Stimulated activated CD8-positive, alpha-beta memory T cell treated with anti-CD3 and anti-CD28 coated beads, Interleukin-7, amount 100 ng/mL, for 1 hour (primary cell): Measurements from ENCODE around the gene AQP11.
A peak's percentile ranks its signal among the peaks of the same experiment; 100 is the strongest.
"Not testable (repeated sequence)": the region's sequence is repeated elsewhere in the genome, so short reads cannot be mapped to it uniquely, and the experiment has no call there.

Source experiments
- DNase-seq, 2 donors: peaks; one replicate each; pipeline ENCODE4 v3.0.0-alpha.2; 2020; ENCODE audit warnings: low read depth in 2 of 2

The AQP11 gene, protein sequence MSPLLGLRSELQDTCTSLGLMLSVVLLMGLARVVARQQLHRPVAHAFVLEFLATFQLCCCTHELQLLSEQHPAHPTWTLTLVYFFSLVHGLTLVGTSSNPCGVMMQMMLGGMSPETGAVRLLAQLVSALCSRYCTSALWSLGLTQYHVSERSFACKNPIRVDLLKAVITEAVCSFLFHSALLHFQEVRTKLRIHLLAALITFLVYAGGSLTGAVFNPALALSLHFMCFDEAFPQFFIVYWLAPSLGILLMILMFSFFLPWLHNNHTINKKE

DNA sequence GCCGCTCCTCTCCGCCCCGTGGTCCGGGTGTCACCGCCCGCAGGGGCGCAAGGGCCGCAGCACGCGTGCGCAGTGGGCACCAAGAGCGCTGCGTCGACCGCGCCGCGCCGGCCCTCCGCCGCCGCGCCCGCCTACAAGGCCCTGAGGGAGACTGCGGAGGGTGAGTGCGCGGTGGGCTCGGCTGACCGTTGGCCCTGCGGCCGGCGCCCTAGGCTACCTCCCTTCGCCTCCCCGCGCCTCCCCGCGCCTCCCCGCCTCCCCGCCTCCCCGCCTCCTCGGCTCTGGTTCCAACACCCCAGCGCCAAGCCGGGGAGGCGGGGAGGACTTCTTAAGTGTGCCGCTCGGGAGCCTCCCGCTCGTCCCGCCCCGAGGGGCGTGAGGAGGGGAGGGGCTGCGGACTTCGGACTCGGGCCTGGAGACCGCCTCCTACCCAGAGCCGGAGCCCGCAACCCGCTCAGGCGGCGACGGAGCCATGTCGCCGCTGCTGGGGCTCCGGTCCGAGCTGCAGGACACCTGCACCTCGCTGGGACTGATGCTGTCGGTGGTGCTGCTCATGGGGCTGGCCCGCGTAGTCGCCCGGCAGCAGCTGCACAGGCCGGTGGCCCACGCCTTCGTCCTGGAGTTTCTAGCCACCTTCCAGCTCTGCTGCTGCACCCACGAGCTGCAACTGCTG lies at the start of gene AQP11:
Gene AQP11, plus strand, starts transcription at position 433 of the 673 bp plus-strand sequence. Its CDS starts 40 bp downstream, at position 473.
- peak in 1 of 2 donors; percentile 17 for DNase-seq

DNA sequence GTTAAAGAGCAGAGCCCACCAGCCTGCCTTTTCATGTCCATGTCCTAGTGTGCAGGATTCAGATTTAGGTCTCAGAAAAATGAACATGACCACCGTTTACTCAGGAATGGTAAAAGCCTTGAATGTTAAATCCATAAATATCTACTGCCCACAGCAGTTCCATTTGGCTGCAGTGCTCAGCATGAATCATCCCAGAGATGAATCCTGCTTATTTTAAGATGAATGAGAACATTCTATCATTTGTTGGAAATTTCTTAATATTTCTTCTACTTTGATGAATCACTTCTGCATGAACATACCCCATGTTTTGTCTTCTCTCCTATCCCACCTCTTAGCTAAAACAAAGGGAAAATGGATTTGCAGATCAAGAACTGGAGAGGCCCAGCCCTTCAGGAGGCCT lies 47.5 kb upstream of the AQP11 start:
- no peak for DNase-seq

DNA sequence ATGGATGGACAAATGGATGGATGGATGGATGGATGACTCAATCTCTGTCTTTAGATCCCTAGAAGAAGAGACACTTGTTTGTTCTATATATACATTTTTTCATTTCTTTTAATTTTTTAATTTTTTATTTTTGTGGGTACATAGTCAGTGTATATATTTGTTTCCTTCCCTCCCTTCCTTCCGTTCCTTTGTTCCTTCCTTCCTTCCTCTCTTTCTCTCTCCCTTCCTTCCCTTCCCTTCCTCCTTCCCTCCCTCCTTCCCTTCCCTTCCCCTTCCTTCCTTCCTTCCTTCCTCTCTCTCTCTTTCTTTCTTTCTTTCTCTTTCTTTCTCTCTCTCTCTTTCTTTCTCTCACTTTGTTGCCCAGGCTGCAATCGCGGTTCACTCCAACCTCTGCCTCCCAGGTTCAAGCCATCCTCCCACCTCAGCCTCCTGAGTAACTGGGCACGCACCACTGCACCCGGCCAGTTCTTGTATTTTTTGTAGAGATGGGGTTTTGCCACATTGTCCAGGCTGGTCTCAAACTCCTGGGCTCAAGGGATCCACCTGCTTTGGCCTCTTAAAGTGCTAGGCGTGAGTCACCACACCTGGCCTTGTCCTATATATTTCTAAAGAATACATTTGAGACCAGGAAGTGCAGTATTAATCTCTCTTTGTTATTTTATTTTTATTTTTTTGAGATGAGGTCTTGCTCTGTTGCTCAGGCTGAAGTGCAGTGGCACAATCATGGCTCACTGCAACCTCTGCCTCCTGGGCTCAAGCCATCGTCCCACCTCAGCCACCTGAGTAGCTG lies 42.5 kb upstream of the AQP11 start:
- no peak for DNase-seq

DNA sequence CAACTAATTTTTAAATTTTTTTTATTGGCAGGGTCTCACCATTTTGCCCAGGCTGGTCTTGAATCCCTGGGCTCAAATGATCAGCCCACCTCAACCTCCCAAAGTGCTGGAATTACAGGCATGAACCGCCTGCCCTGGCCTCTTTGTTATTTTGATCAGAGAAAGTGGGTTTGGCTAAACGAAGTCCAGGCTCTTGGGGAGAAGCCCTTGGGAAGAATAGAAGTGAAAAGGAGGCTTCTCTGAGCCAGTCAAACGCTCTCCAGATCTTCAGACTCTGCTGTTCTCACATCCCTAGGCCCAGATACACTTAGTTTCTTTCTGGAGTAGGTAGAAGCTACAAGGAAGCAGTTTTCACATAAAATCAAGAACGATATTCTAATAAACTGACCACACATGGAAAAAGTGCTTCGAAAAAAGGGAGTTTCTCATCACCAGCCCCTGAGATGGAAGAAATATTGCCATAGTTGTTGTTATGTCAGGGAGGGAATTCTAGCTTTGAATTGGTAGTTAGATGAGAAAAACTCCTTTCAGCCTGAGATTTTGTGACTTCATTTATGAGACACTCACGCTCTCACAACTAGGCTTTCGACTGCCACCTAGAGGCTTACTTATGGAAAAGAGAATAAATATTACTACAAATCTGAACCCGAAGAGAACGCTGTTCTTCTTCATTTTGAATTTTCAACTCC lies 41.7 kb upstream of the AQP11 start:
- no peak for DNase-seq

DNA sequence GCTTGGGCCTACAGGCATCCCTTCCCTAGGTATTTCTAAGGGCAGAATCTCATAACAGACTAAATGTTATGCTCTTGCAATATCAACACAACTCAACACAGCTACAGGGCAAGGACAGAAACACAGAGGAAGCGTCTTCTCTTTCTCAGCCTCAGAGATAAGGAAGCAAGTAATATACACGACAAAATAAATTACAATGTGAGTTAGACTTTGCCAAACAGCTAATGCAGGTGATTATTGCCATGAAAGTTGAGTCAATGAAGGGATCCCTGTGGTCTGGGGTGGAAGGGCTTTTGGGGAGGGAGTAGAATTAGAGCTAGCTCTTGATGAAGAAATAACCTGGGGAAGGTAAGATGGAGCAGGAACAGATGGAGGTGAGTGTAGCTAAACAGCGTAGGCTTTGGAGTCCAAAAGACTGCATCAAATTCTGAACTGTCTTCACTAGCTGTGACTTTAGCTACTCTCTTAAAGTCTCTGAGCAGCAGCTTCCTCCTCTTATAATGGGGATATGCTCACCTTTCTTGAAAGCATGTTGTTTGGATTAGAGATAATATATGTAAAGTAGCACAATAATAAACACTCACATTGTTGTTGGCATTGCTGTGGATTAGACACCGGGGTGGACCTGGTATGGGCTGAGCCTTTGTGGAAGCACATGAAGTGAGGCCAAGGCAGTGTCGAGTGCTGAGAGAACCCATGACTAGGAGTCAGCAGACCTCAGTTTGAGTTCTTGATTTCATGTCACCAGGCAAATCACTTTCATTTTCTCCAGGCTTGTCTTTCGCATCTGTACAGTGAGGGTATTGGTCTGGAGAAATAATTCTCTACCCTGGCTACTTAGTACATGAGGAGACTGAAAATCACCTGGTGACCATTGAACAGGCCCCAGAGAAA lies 41.0 kb upstream of the AQP11 start:
- no peak for DNase-seq

DNA sequence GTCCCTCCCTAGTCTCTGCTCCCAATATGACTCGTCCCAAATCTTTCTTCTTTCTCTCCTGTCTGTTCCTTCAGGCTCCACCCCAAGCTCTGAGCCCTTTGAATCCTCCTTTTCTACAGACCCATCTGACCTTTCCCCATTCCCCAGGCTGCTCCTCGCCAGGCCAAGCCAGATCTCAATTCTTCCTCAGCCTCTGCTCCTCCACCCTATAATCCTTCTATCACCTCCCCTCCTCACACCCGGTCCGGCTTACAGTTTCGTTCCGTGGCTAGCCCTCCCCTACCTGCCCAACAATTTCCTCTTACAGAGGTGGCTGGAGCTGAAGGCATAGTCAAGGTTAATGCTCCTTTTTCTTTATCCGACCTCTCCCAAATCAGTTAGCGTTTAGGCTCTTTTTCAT lies 38.3 kb upstream of the AQP11 start:
- not testable (repeated sequence) for DNase-seq

DNA sequence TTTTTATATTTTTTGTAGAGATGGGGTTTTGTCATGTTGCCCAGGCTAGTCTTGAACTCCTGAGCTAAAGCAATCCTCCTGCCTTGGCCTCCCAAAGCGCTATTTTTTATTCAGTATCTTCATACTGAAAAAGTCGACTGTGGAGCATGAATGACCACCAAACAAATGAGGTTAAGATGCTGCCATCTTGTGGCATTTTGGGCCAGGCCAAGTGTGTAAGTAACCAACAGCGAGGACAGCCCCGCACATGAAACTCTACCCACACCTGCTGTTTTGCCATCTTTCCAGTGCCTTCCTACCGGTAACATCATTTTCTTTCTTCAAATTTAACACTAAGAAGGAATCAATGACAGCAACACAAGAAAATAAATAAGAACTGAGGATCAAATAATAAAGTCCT lies 32.2 kb upstream of the AQP11 start:
- no peak for DNase-seq

DNA sequence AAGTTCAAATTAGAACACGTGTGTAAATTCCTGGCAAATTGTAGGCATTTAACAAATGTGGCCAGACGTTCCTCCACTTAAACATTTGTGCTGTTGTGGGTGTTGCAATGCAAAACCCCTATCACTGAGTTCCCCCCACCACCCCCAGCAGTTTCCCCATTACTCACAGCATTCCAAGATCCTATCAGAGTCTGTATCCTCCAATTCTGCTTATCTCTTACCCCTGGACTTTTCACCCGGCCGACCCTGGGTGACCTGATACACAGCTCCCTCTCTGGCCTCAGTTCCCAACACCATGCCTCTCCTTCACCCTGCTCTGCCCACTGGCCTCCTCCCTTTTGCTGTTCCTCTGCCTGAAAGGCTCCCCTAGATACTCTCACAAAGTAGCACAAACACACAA lies 31.4 kb upstream of the AQP11 start:
- no peak for DNase-seq

DNA sequence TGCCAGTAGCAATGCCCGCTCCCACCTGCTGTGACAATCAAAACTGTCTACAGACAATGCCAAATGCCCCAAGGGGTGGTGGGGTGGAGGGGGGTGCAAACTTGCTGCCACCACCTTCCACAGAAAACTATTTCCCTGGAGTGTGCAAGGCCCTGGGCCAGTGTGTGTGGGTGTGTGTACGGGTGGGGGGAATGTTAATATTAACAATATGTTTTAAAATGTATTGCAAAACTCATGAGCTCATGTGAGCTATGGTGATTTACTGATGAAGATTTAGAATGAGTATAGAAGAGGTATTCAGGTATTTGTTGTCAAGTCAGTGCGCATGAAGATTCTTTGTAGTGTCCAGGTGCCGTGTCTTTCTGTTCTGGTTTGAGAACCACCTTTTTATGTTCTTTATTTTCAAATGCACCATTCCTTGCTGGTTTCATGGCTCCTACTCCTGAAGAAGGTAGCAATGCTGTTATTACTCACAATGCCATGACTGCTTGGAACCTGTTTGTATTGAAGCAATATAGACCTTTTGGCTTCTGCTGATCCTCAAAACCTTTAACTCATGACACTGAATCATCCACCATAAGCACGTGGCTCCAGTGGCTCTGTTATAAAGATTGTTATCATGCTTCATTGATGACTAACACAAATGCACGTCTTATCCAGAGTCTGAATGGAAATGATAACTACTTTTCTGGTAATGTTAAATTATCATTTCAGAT lies 29.9 kb upstream of the AQP11 start:
- DNase-seq, result no peak

DNA sequence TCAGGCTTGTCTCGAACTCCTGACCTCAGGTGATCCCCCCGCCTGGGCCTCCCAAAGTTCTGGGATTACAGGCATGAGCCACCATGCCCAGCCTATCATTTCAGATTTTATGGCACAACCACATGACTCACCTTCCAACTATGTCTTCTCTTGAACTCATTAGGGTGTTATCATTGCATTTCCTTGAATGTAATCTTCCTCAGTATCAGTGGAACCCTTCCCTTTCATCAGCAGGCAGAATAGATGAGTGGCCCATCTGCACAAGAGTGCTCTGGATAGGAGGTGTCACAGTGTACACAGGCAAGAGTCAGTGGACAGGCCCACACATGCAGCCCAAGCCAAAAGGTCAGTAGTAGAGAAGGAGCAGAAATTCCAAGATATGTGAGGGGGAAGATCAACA lies 29.1 kb upstream of the AQP11 start:
- DNase-seq, result no peak

DNA sequence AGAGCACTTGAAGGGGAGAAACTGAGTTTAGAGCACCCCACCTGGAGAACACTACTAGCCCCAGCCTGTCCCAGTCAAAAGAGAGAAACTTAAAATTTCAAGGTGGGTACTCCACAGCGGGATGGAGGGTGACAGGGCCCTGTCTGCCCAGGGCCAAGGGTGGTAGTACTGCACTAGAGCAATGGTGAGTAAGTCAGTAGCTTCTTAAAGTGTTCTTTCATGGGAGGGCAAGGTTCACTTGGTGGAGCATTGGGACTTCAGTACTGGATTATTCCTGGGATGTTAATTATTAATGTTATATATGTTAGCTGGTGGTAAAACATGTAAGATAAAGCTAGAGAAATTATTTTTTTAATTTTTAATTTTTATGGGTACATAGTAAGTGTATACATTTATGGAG lies 28.5 kb upstream of the AQP11 start:
- DNase-seq, result no peak

DNA sequence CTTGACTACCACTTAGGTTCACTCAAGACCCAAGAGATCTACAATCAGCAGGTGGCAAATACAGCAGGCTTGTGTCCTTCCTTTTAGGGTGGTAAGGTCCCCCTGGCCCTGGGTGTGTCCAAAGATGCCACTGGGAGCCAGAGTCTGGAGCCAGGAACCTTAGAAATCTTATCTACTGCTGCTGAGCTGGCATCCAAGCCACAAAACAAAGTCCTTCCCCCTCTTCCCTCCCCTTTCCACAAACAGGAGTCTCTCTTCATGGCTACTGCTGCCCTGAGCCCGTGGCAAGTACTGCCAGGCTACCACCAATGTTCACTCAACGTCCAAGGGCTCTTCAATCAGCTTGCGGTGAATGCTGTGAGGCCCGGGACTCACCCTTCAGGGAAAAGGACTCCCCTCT lies 21.4 kb upstream of the AQP11 start:
- DNase-seq, result no peak

DNA sequence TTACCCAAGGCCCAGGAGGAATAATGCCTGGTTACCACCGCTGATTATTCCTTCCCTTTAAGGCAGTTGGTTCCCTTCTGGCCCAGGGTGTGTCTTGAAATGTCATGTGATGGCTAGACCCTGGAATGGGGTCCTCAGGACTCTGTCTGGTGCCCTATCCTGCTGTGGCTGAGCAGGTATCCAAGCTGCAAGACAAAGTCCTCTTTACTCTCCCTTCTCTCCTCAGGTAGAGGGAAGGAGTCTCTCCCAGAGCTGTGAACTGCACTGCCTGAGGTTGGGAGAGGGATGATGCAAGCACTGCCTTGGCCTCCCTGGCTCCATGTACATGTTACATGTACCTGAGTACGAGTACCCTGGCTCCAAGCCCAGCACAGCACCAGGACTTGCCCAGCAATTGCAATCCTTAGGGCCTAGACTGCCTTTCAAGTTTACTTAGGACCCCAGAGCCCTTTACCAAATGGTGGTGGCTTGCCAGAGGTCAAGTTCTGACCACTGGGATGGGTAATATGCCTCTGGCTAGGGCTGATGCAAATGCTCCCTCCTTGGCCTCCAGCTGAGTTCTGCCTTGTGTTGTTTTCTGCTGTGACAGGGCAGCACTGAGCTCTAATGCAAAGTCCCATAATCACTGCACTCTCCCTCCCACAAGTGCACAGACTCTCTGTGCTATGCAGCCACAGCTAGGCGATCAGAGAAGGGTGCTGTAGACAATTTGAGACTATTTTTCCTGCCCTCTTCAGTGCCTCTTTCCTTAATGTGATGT lies 20.7 kb upstream of the AQP11 start:
- no peak for DNase-seq

DNA sequence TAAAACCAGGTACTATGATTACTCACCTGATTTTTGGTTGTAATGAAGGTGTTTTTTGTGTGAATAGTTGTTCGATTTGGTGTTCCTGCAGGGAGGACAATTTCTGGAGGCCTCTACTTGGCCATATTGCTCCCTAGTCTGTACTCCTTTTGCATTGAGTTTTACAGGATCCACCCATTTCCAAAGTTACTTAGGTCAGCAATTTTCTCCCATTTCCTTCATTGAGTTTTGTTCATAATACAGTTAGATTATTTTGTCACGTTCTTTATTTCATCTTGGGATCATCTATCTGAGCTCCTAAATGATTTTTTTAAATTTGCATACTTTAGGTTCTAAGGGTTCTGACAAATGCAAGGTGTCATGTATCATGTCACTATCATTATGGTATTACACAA lies 20.1 kb upstream of the AQP11 start:
- DNase-seq, result no peak

DNA sequence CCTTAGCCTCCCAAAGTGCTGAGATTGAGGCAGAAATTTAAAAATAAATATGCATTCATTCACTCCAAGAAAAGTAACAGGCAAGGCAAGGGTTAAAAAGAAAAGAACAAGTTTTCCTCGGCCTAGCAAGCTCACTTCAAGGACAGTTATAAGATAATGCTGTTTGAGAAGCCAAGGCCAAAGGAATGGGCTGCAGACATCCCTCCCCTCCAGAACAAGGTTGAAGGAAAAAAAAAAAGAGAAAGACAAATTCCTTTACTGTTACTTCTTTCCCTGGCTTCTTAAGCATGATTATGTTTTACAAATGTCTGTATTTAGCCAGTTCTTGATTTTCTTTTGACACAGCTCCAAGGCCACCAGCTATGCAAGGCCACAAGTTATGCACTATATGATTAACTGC lies 18.9 kb upstream of the AQP11 start:
- not testable (repeated sequence) for DNase-seq

DNA sequence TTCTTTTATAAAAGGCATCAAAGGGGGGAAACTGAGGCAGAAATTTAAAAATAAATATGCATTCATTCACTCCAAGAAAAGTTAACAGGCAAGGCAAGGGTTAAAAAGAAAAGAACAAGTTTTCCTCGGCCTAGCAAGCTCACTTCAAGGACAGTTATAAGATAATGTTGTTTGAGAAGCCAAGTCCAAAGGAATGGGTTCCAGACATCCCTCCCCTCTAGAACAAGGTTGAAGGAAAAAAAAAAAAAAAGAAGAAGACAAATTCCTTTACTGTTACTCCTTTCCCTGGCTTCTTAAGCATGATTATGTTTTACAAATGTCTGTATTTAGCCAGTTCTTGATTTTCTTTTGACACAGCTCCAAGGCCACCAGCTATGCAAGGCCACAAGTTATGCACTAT lies 14.3 kb upstream of the AQP11 start:
- not testable (repeated sequence) for DNase-seq

DNA sequence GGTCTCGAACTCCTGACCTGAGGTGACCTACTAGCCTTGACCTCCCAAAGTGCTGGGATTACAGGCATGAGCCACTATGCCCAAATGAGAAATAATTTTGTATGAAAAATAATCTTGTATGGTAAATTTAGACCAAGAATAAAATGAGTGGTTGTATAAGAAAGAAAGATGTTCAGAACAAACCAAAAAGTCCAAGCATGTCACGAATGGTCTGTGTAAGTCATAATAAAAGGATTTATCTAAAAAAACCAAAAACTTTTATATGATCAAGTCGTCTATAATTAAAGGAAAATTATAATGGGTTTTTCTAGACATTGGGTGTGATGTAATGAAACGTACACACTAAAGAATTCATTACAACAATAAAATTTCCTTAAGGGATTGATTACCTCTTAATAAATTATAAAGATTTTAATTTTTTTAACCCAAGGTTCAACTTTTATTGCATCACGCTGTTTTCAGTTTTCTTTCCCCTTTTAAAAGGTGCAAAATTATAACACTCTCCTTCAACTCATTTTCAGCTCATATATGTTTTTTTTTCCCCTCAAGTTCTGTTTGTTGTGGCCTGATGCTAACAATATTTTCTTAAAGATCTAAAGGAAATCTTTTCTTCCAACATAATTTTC lies 8.9 kb upstream of the AQP11 start:
- DNase-seq, result no peak

DNA sequence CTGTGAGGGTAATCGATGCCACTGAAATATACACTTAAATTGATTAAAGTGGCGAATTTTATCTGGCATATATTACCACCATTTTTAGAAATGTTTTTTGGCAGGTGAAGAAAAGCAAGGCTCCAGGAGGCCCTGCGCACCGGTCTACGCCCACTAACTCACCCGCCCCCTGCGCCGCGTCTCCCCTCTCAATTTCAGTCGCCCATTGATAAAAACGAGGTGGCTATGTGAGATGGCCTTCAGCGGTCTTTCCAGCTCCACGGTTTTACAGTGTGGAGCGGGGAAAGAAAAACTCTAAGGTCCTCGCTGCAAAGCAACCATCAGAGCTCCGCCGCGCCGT lies 602 bp upstream of the AQP11 start:
- DNase-seq, result no peak

DNA sequence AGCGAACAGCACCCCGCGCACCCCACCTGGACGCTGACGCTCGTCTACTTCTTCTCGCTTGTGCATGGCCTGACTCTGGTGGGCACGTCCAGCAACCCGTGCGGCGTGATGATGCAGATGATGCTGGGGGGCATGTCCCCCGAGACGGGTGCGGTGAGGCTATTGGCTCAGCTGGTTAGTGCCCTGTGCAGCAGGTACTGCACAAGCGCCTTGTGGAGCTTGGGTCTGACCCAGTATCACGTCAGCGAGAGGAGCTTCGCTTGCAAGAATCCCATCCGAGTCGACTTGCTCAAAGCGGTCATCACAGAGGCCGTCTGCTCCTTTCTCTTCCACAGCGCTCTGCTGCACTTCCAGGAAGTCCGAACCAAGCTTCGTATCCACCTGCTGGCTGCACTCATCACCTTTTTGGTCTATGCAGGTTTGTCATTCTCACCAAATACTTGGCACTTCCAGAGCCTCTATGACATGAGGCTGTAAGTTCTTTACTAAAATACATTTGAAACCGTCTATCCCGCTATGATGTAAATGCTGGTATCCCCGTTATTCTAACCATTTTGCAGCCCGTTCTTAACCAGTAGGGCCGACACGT lies 535 bp downstream of the AQP11 start:
- no peak for DNase-seq
